HCT116 (cell line): ENCODE measurements around the gene COL4A1. TPM values are rescaled to one million over a fixed set of nuclear protein-coding genes. Genes with fewer than 3 reads are reported as not detected.
"Not testable (repeated sequence)": the region's sequence is repeated elsewhere in the genome, so short reads cannot be mapped to it uniquely, and the experiment has no call there.

Experiments used
- ATAC-seq: fragments of 200-7000 bp; cut with Tn5 transposase; 2 replicates; pipeline ENCODE4 v1.9.1; 2020; ENCODE audit warnings: mild to moderate bottlenecking, moderate library complexity
- BruUV-seq: library from RNA; stranded (reverse); fragments of 400-500 nt; replicated peaks from 2 replicates; lab custom pipeline; 2021; lab: Mats Ljungman, UMichigan
- CTCF ChIA-PET: fragments of 300-600 bp; sonication (Branson Sonifier 250); formaldehyde crosslinking; loops from one replicate; lab custom pipeline; 2021; ENCODE audit warnings: antibody characterized with exemption; lab: Charles Lee
- POLR2A ChIA-PET: fragments of 300-600, 350-600 bp; sonication (Branson Sonifier 250); formaldehyde crosslinking; loops from one replicate; lab custom pipeline; 2021; ENCODE audit warnings: antibody characterized with exemption; lab: Charles Lee
- RAD21 ChIA-PET, 2 experiments: fragments of 300-600 bp; sonication (Branson Sonifier 250); formaldehyde crosslinking; loops; one replicate each; lab custom pipeline; 2023; ENCODE audit warnings: low total read pairs in 2 of 2; ENCODE audit not compliant: uncharacterized antibody in 2 of 2, unreplicated experiment in 2 of 2, low non-redundant PET in 1 of 2; lab: Charles Lee
- DNase-seq: peaks from one replicate; pipeline ENCODE4 v3.0.0-alpha.2; 2010; ENCODE audit warnings: low read depth, low spot score
- H2AFZ ChIP-seq: fragments of 200-600 bp; shearing (Covaris generic), sonication (generic); 2 replicates; pipeline ENCODE4 v1.6.1; 2017; ENCODE audit warnings: low read depth, mixed run types, mixed read lengths, antibody characterized with exemption, low read length; ENCODE audit not compliant: poor library complexity, severe bottlenecking
- H3K27ac ChIP-seq: 2 replicates; pipeline ENCODE4 v1.5.1; 2012; ENCODE audit warnings: low read depth, low read length
- H3K27me3 ChIP-seq: fragments of 200-600 bp; sonication (generic); 2 replicates; pipeline ENCODE4 v1.6.1; 2016; ENCODE audit warnings: mixed run types, low read length, mixed read lengths; ENCODE audit not compliant: insufficient read depth
- H3K36me3 ChIP-seq, 2 experiments: fragments of 200-500 bp in 1 of 2; fragments of 200-600 bp in 1 of 2; sonication (Bioruptor generic) in 1 of 2; sonication (generic) in 1 of 2; 2 replicates each; pipeline versions ENCODE4 v1.5.1 to v1.6.1; 2014 to 2016; ENCODE audit warnings: low read length in 2 of 2, inconsistent platforms in 1 of 2, mixed read lengths in 1 of 2, mixed run types in 1 of 2; ENCODE audit not compliant: insufficient read depth in 2 of 2, control insufficient read depth in 1 of 2
- H3K4me1 ChIP-seq, 2 experiments: fragments of 200-600 bp in 1 of 2; sonication (generic) in 1 of 2; 2 replicates each; pipeline versions ENCODE4 v1.5.1 to v1.6.1; 2012 to 2017; ENCODE audit warnings: low read length in 2 of 2, inconsistent platforms in 1 of 2, mild to moderate bottlenecking in 1 of 2, mixed read lengths in 1 of 2, mixed run types in 1 of 2, moderate library complexity in 1 of 2; ENCODE audit not compliant: insufficient read depth in 2 of 2, control insufficient read depth in 1 of 2
- H3K4me2 ChIP-seq: fragments of 200-600 bp; sonication (generic); 2 replicates; pipeline ENCODE4 v1.6.1; 2017; ENCODE audit warnings: mixed run types, low read length, mixed read lengths
- H3K4me3 ChIP-seq, 2 experiments: fragments of 200-600 bp in 1 of 2; sonication (generic) in 1 of 2; replicated peaks in 1 of 2; 2 replicates each; pipeline ENCODE4 v1.5.1; 2011 to 2016; ENCODE audit warnings: low read length in 2 of 2, control low read depth in 1 of 2, low read depth in 1 of 2, mild to moderate bottlenecking in 1 of 2, mixed read lengths in 1 of 2, mixed run types in 1 of 2
- H3K79me2 ChIP-seq: fragments of 200-600 bp; sonication (generic); 2 replicates; pipeline ENCODE4 v1.6.1; 2017; ENCODE audit warnings: mild to moderate bottlenecking, mixed run types, low read length, moderate library complexity, mixed read lengths; ENCODE audit not compliant: insufficient read depth
- H3K9ac ChIP-seq: fragments of 200-600 bp; sonication (generic); 2 replicates; pipeline ENCODE4 v1.6.1; 2016; ENCODE audit warnings: low read length, mixed read lengths
- H3K9me2 ChIP-seq: fragments of 200-600 bp; sonication (generic), shearing (Covaris generic); 2 replicates; pipeline ENCODE4 v1.6.1; 2017; ENCODE audit warnings: mixed run types, mild to moderate bottlenecking, moderate library complexity; ENCODE audit not compliant: insufficient read depth
- H3K9me3 ChIP-seq, 2 experiments: fragments of 200-500 bp in 1 of 2; fragments of 200-600 bp in 1 of 2; sonication (Bioruptor generic) in 1 of 2; sonication (generic) in 1 of 2; 2 replicates each; pipeline ENCODE4 v1.6.1; 2014 to 2017; ENCODE audit warnings: low read length in 2 of 2, mixed read lengths in 2 of 2, inconsistent platforms in 1 of 2, low read depth in 1 of 2, mild to moderate bottlenecking in 1 of 2, mixed run types in 1 of 2, moderate library complexity in 1 of 2; ENCODE audit not compliant: control insufficient read depth in 1 of 2, insufficient read depth in 1 of 2
- H4K20me1 ChIP-seq: fragments of 200-600 bp; sonication (generic), shearing (Covaris generic); 2 replicates; pipeline ENCODE4 v1.6.1; 2017; ENCODE audit warnings: mixed run types, mild to moderate bottlenecking, moderate library complexity; ENCODE audit not compliant: insufficient read depth
- CEBPB ChIP-seq: IDR thresholded peaks from 2 replicates; pipeline ENCODE4 v1.6.1; 2012; ENCODE audit warnings: low read depth
- POLR2AphosphoS5 ChIP-seq: IDR thresholded peaks from 2 replicates; pipeline ENCODE4 v1.6.1; 2011; ENCODE audit warnings: mild to moderate bottlenecking, low read depth, low read length, moderate library complexity
- SIN3A ChIP-seq: IDR thresholded peaks from 2 replicates; pipeline ENCODE4 v1.6.1; 2012; ENCODE audit warnings: low read depth
- TCF7L2 ChIP-seq: IDR thresholded peaks from 2 replicates; pipeline ENCODE4 v1.7.0; 2011; ENCODE audit warnings: borderline replicate concordance, inconsistent platforms; ENCODE audit not compliant: insufficient read depth, insufficient read length; ENCODE audit errors: extremely low read depth
- YY1 ChIP-seq: IDR thresholded peaks from 2 replicates; pipeline ENCODE4 v1.6.1; 2011; ENCODE audit warnings: low read length, low read depth, moderate library complexity, mild to moderate bottlenecking; ENCODE audit not compliant: insufficient replicate concordance; ENCODE audit errors: extremely low read depth
- ZNF274 ChIP-seq: fragments of 200-500 bp; sonication (Bioruptor generic); IDR thresholded peaks from 2 replicates; pipeline ENCODE4 v1.6.1; 2014; ENCODE audit warnings: mild to moderate bottlenecking, low read depth, low read length, inconsistent platforms
- intact Hi-C: fragments of 100-400 bp; cut with micrococcal nuclease; formaldehyde crosslinking; loops from 2 replicates; pipeline ENCODE4 v1.10.0; 2022
- total RNA-seq: library from RNA; stranded (reverse); gene quantifications from one replicate; pipeline ENCODE4 v1.2.1, GENCODE V29; 2021; ENCODE audit not compliant: unreplicated experiment
- TF ChIP-seq, protein P1 (sequence below): IDR thresholded peaks from 2 replicates; pipeline ENCODE4 v1.6.1; 2012; ENCODE audit warnings: low read depth
- TF ChIP-seq, protein P2 (sequence below): IDR thresholded peaks from 2 replicates; pipeline ENCODE4 v1.6.1; 2012

The COL4A1 gene
- total RNA-seq, 1 experiment from 2014 or later: 0.57 TPM

DNA sequence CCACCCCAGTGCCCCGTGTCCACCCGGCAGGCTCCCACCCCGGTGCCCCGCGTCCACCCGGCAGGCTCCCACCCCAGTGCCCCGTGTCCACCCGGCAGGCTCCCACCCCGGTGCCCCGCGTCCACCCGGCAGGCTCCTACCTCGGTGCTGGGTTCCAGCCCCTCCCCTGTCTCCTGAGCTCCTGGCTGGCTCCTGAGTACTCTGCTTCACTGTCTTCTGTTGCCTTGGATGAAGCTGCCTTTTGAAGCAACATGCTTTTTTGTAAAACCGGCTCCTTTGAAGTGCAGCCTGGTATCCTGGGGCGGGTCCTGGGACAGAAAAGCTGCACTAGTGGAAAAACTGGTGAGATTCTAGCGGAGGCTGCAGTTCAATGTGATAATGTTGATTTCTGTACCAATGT, 6.8 kb upstream of the COL4A1 start:
- H3K9ac ChIP-seq, ATAC-seq, H3K4me2 ChIP-seq, H3K27ac ChIP-seq, H3K27me3 ChIP-seq, H3K36me3 ChIP-seq, H3K9me3 ChIP-seq, DNase-seq, H3K79me2 ChIP-seq, H4K20me1 ChIP-seq, H3K4me3 ChIP-seq, BruUV-seq, RAD21 ChIA-PET, H3K9me2 ChIP-seq, H3K4me1 ChIP-seq, intact Hi-C loops, POLR2A ChIA-PET, CTCF ChIA-PET, H2AFZ ChIP-seq: not testable (repeated sequence)

DNA sequence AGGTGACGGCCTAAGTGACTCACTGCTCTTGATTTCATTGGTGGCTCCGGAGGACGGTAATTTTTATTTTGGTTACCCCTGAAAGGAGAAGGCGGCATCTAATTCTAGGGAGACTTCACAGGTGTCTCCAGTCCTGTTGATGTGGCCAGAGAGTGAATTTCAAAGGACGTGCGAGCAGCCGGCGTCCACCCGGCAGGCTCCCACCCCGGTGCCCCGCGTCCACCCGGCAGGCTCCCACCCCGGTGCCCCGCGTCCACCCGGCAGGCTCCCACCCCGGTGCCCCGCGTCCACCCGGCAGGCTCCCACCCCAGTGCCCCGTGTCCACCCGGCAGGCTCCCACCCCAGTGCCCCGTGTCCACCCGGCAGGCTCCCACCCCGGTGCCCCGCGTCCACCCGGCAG, 6.3 kb upstream of the COL4A1 start:
- H3K27ac ChIP-seq, H3K4me2 ChIP-seq, H3K9me2 ChIP-seq, RAD21 ChIA-PET, CTCF ChIA-PET, POLR2A ChIA-PET, H3K79me2 ChIP-seq, intact Hi-C loops, H4K20me1 ChIP-seq, H2AFZ ChIP-seq, H3K27me3 ChIP-seq, DNase-seq, H3K9me3 ChIP-seq, H3K4me3 ChIP-seq, H3K9ac ChIP-seq, H3K36me3 ChIP-seq, H3K4me1 ChIP-seq, ATAC-seq, BruUV-seq: not testable (repeated sequence)

DNA sequence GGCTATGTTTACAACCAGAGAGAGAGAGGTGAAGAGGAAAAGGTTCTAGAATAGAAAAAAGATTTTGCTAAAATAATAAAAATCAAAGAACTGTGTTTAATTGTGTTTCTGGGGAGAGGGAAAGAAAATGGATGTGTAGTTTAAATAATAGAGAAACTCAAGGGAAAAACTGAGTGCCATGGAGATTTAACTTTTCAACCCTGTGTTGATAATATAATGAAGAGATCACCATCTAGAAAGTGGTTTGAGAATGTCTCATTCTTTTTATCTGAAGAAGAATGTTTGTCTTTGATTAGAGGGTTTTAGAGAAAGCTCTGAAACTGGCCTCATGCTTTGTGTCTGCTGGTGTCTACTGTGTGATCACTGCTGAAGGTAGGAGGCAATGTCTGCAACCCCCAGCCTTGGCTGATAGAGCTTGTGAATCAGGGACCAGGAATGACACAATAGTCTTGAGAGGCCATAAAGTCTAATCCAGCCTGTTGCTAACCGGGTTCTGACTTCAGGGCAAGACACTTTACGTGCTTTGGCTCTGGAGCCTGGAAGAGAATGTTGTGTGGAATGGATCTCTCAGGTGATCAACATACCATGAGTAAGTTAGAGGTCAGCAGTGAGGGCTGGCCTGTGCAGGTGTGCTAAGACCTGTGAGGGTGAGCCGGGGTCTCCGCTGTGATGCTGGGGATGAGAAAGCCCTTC, 5.5 kb upstream of the COL4A1 start:
- Histone ChIP-seq H3K9me2 (no peaks in the 10 kb centered on the region), H3K27me3 (0 out of 2 replicates have a peak, but pooled peaks cover 3% of the 10 kb centered on the region), H3K4me2 (no peak overlapping the region), H4K20me1 (no peaks in the 10 kb centered on the region), H3K36me3 (no peaks in the 10 kb centered on the region), H2AFZ (no peak overlapping the region), H3K9ac (no peak overlapping the region), H3K79me2 (no peaks in the 10 kb centered on the region), H3K27ac (no peak overlapping the region), H3K4me1 (peaks cover 0 to 3% of the 10 kb centered on the region in 2 experiments; a peak in 1 of 4 replicates), H3K4me3 (no peak overlapping the region), H3K9me3 (no peaks in the 10 kb centered on the region)
- no peak for DNase-seq
- CTCF ChIA-PET: no interaction called here
- RAD21 ChIA-PET: interaction anchor here in 1 of 2 experiments (0.6 kb wide), 1 partner anchor 52 kb away, joined by 3 read pairs; no protein-coding TSS in a partner anchor
- no TSS peak for BruUV-seq
- POLR2A ChIA-PET: no interaction called here
- ATAC-seq: peak; percentile 40; the same call in 1 of the 2 replicates
- intact Hi-C loops: no loop called here
- TF ChIP-seq POLR2AphosphoS5 (no peak), TCF7L2 (no peak), ZNF274 (no peak), YY1 (no peak), SIN3A (no peak), CEBPB (no peak)
- TF ChIP-seq, protein P1, sequence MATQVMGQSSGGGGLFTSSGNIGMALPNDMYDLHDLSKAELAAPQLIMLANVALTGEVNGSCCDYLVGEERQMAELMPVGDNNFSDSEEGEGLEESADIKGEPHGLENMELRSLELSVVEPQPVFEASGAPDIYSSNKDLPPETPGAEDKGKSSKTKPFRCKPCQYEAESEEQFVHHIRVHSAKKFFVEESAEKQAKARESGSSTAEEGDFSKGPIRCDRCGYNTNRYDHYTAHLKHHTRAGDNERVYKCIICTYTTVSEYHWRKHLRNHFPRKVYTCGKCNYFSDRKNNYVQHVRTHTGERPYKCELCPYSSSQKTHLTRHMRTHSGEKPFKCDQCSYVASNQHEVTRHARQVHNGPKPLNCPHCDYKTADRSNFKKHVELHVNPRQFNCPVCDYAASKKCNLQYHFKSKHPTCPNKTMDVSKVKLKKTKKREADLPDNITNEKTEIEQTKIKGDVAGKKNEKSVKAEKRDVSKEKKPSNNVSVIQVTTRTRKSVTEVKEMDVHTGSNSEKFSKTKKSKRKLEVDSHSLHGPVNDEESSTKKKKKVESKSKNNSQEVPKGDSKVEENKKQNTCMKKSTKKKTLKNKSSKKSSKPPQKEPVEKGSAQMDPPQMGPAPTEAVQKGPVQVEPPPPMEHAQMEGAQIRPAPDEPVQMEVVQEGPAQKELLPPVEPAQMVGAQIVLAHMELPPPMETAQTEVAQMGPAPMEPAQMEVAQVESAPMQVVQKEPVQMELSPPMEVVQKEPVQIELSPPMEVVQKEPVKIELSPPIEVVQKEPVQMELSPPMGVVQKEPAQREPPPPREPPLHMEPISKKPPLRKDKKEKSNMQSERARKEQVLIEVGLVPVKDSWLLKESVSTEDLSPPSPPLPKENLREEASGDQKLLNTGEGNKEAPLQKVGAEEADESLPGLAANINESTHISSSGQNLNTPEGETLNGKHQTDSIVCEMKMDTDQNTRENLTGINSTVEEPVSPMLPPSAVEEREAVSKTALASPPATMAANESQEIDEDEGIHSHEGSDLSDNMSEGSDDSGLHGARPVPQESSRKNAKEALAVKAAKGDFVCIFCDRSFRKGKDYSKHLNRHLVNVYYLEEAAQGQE: no peak
- TF ChIP-seq, protein P2, sequence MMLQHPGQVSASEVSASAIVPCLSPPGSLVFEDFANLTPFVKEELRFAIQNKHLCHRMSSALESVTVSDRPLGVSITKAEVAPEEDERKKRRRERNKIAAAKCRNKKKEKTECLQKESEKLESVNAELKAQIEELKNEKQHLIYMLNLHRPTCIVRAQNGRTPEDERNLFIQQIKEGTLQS: no peak
